HG03378 (cell line): Measurements from ENCODE around the gene NEUROG1.
A peak's percentile ranks its signal among the peaks of the same experiment; 100 is the strongest.

Experiments used
- ATAC-seq: cut with Tn5 transposase; IDR thresholded peaks from one replicate; pipeline ENCODE4 v1.9.1; 2021; ENCODE audit warnings: mild to moderate bottlenecking, moderate library complexity; ENCODE audit not compliant: unreplicated experiment

The NEUROG1 gene

GRCh38 chr5:135565266-135565665 lies 29.5 kb upstream of the NEUROG1 start:
- no peak for ATAC-seq

- ATAC-seq = no peak
Measured at GRCh38 chr5:135564331-135564730, 28.6 kb upstream of the NEUROG1 start.

DNA sequence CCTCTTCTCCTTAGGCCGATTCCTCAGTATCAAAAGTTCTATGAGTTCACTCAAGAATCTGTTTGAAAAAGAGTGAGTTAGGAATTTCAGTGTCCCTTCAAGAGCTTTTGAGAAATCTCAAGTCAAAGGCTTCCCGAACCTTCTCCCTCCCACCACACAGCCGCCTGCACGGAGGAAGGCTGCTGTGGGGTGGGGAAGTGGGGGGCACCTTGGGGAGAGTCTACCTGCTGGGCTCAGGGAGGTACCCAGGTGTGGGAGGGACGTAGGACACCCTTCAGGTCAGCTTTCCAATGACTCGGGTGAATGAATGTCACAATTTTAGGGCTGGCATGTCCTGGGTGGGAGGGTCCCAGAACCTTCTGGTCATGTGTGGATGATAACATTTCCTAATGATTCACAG lies 25.5 kb upstream of the NEUROG1 start:
- no peak for ATAC-seq

GRCh38 chr5:135560858-135561257 lies 25.1 kb upstream of the NEUROG1 start:
- ATAC-seq = peak; percentile 87

- no peak for ATAC-seq
Measured at GRCh38 chr5:135559354-135559753, 23.6 kb upstream of the NEUROG1 start.

- ATAC-seq = no peak
Measured at GRCh38 chr5:135557076-135557838, 21.5 kb upstream of the NEUROG1 start.

GRCh38 chr5:135556620-135557019 lies 20.9 kb upstream of the NEUROG1 start:
- no peak for ATAC-seq

DNA sequence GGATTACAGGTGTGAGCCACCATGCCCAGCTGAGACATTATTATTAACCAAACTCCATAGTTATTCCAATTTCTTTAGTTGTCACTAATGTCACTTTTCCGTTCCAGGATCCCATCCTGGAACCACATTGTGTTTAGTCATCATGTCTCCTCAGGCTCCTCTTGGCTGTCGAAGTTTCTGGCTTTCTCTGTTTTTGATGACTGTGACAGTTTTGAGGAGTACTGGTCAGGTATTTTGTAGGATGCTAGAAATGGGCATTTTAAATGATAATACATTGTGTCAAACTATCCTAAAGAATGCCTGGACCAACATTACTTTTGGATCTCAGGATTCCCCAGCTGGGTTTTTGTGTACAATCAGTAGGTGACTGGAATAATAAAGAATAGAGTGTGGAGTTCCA lies 19.8 kb upstream of the NEUROG1 start:
- ATAC-seq = no peak

GRCh38 chr5:135553688-135554462 lies 18.1 kb upstream of the NEUROG1 start:
- ATAC-seq = no peak

- no peak for ATAC-seq
Measured at GRCh38 chr5:135551593-135552447, 16.1 kb upstream of the NEUROG1 start.

DNA sequence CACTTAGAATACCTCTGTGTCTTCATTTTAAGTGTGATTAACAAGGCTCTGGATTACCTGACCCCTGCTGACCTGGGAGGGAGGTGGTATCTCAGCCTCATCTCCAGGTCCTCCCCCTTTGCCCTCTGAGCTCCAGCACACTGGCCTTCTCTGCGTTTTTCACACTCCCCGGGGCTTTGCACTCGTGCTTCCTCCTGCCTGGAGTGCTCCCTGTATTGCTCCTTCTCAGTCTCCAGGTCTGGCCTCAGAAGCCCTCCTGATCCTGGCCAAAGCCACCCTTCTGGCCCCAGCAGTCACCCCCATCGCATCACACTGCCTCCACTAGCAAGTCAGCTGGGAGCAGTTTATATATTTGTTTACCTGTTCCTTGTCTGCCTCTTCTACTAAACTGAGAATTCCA lies 13.6 kb upstream of the NEUROG1 start:
- no peak for ATAC-seq

GRCh38 chr5:135547590-135548254 lies 12.0 kb upstream of the NEUROG1 start:
- no peak for ATAC-seq

DNA sequence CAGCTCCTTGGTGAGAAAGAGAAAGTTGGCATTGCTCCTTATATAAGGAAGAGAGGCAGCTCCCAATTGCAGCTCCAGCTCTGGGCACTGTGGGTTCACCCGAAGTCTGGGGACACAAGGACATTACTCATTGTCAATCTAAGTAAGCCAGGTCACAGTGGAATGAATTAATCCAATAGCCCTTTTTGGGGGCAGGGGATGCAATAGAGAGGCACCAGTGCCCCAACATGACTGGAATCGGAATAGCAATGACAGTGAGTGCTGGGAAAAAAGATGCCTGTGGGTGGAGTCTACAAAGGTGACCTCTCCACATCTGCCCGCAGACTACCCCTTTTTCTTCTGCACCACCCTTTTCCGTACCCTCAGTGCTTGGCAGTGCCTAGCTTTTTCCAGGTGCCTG lies 11.1 kb upstream of the NEUROG1 start:
- no peak for ATAC-seq

DNA sequence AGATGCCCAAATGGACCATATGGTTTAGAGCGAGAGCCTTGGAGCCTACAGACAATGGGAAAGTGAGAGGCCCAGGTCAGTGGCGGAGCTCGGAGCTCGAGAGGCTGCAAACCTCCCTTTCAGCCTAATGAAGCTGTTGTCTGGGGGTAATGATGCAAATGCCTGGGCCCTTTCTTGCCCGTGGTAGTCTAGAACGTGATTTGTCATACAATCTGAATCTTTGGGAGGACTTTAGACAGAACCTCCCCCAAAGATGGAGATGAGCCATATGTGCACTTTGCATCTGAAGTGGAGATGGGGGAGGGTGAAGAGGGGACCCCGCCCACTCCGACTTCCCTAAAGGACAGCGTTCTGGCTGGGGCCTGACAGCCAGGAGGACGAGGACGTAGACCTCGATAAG lies 10.3 kb upstream of the NEUROG1 start:
- ATAC-seq = no peak

DNA sequence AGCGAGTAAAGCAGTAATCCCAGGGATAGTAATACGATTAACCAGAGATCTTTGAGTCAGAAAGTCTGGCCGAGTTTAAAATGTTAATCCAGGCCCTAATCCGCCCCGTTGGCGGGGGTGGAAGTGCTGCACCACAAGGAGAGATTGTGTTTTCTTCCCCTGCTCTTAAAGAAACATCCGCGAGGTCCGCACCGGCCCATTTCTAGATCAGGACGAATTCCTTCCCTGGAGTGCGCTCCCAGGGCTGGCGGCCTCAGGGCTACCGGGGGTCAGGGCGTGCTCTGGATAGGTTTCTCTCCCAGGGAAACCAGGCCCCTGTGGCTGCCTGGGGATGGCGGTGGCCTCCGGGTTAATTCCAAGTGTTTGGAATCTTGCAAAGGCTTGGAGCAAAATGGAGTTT lies 9.3 kb upstream of the NEUROG1 start:
- ATAC-seq = no peak

DNA sequence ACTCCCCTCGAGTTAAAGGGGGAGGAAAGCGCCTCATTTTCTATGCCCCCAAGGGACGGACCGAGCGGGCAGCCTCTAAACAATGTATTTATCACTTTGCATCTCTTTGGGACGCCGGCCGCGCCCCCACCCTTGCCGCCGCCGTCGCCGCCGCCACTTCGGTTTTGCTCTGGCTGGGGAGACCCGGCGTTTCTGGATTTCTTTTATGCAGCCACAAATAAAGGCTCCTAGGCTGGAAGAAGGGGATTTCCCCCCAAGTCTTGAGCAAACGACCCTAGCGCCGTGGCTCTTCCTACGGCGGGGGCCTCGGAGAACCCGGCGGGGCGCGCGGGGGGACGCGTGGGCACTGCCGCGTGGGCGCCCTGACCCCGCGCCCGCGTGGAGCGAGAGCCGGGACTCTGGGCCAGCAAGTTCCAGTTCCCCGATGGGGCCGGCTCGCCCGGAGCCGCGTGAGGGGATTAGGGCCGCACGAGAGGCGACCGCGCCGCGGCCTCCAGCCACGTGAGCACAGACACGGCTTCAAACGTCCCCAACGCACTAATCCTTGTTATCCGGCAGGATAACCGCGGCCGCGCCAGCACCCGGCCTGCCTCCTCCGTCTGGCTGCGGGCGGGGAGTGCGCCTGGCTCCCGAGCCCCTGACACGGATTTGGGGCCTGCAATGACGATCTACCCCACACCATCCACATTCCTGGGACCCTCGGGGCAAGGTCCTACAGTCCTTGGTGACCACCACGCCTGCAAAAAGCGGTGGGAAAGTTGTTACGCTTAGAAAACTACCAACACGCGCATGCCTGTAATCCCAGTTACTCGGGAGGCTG lies 7.9 kb upstream of the NEUROG1 start:
- no peak for ATAC-seq

GRCh38 chr5:135543001-135543484 lies 7.3 kb upstream of the NEUROG1 start:
- no peak for ATAC-seq

- no peak for ATAC-seq
Measured at GRCh38 chr5:135541807-135542502, 6.2 kb upstream of the NEUROG1 start.

DNA sequence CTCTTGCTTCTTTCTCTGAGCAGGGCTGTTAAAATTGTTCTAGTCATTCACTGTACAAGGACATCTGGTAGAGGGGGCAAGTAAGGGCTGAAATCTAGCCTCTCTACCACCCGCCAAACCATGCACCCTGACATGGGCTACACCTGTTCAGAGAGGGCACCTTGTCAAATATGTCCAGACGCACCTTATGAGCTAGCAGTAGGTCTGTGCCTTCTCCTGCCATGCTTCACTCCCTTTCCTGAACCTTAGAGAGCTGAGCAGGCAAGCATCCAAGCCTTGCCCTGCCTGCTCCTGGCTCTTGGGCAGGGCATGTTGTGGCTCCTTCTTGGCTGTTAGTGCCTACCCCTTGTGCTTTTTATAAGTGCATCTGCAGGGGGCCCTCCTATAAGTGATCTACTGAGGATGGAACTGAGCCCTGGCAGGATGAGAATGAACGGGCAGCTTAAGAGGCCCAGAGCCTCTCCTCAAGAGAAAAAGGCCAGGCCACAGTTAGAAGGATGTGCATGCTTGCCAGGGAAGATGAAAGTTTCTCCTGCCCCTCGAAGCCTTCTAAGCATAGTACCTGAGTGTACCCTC lies 3.8 kb upstream of the NEUROG1 start:
- no peak for ATAC-seq
